Measurements from ENCODE around the gene TCF4.

Gene TCF4

GRCh38 chr18:55407191-55407590 lies 180.8 kb downstream of the TCF4 start:
- no peak for DNase-seq (ENCODE audit: low read depth)

- no peak for DNase-seq (ENCODE audit: low read depth)
Measured at GRCh38 chr18:55406451-55406991, 181.5 kb downstream of the TCF4 start.

- peak; percentile 89 for DNase-seq (ENCODE audit: low read depth)
Measured at GRCh38 chr18:55405893-55406406, 182.0 kb downstream of the TCF4 start.

GRCh38 chr18:55405475-55405874 lies 182.5 kb downstream of the TCF4 start:
- peak; percentile 29 for DNase-seq (ENCODE audit: low read depth)

GRCh38 chr18:55404832-55405465 lies 183.0 kb downstream of the TCF4 start:
- DNase-seq (ENCODE audit: low read depth): no peak

GRCh38 chr18:55404136-55404830 lies 183.7 kb downstream of the TCF4 start:
- DNase-seq (ENCODE audit: low read depth): no peak

GRCh38 chr18:55403421-55403949 lies 184.5 kb downstream of the TCF4 start:
- no peak for DNase-seq (ENCODE audit: low read depth)

GRCh38 chr18:55402731-55403405 lies 185.1 kb downstream of the TCF4 start:
- no peak for DNase-seq (ENCODE audit: low read depth)

GRCh38 chr18:55401638-55402191 lies 186.3 kb downstream of the TCF4 start:
- DNase-seq (ENCODE audit: low read depth): peak; percentile 69

- no peak for DNase-seq (ENCODE audit: low read depth)
Measured at GRCh38 chr18:55400590-55401541, 187.1 kb downstream of the TCF4 start.

GRCh38 chr18:55400081-55400480 lies 187.9 kb downstream of the TCF4 start:
- no peak for DNase-seq (ENCODE audit: low read depth)

GRCh38 chr18:55398858-55399257 lies 189.1 kb downstream of the TCF4 start:
- peak; percentile 47 for DNase-seq (ENCODE audit: low read depth)

- DNase-seq (ENCODE audit: low read depth): no peak
Measured at GRCh38 chr18:55396979-55397378, 191.0 kb downstream of the TCF4 start.

GRCh38 chr18:55396267-55396905 lies 191.6 kb downstream of the TCF4 start:
- no peak for DNase-seq (ENCODE audit: low read depth)

- no peak for DNase-seq (ENCODE audit: low read depth)
Measured at GRCh38 chr18:55395799-55396198, 192.2 kb downstream of the TCF4 start.

GRCh38 chr18:55390898-55391297 lies 197.1 kb downstream of the TCF4 start:
- DNase-seq (ENCODE audit: low read depth): no peak

- no peak for DNase-seq (ENCODE audit: low read depth)
Measured at GRCh38 chr18:55387139-55387984, 200.6 kb downstream of the TCF4 start.

- DNase-seq (ENCODE audit: low read depth): no peak
Measured at GRCh38 chr18:55386545-55386944, 201.4 kb downstream of the TCF4 start.

- DNase-seq (ENCODE audit: low read depth): no peak
Measured at GRCh38 chr18:55385770-55386169, 202.2 kb downstream of the TCF4 start.

Data from fibroblast of gingiva (primary cell).